HG03064 (cell line): ENCODE results near the gene CD248.
A peak's percentile ranks its signal among the peaks of the same experiment; 100 is the strongest.
"Not testable (repeated sequence)": the region's sequence is repeated elsewhere in the genome, so short reads cannot be mapped to it uniquely, and the experiment has no call there.

Source experiments
- ATAC-seq: cut with Tn5 transposase; IDR thresholded peaks from one replicate; pipeline ENCODE4 v1.9.1; 2021; ENCODE audit warnings: low read depth; ENCODE audit not compliant: unreplicated experiment

The CD248 gene

GRCh38 chr11:66313321-66314185 is 3.3 kb downstream of the CD248 start:
- no peak for ATAC-seq

GRCh38 chr11:66312549-66313320 is 4.1 kb downstream of the CD248 start:
- ATAC-seq, result peak; percentile 53

- ATAC-seq, result peak; percentile 81
Measured at GRCh38 chr11:66311965-66312548, 4.8 kb downstream of the CD248 start.

DNA sequence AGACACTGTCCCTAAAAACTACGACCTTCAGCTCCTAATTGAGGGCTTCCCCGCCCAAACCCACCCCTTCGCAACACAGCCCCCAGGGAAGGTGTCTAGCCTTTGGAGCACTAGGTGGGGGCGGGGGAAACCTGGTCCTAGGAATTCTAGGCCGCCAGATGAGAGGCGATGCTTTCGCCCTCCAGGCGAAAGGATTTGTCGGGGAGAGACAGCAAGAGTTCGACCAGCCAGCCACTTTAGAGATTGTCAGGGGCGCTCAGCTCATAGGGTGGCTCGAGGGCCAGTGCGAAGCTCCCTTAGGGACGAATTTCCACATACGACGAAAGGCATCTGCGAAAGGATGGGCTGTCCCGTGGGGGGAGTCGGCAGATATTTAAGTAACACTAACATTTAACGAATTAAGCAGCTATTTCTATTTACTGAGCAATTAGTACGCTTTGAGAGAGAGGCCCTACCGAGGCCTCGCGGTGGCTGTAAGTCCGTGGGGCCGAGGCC is 5.3 kb downstream of the CD248 start:
- ATAC-seq, result no peak

DNA sequence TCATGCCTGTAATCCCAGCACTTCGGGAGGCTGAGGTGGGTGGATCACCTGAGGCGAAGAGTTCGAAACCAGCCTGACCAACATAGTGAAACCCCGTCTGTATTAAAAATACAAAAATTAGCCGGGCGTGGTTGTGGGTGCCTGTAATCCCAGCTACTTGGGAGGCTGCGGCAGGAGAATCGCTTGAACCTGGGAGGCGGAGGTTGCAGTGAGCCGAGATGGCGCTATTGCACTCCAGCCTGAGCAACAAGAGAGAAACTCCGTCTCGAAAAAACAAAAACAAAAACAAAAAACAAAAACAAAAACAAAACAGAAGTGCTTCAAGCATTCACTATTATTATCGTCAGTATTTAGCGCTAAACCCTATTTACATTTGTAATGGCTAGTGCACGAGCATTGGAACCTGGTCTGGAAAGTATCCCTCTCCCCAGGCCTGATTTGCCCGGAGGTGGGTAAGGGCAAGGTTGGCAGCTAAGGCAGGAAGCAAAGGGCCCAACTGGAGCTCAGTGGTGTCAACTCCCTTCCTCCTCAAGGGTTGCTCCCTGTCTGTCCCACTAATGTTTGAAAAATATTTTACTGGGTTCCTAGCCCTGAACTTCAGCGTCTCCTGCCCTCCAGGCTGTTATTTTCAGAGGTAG is 5.9 kb downstream of the CD248 start:
- not testable (repeated sequence) for ATAC-seq

GRCh38 chr11:66310324-66310723 is 6.5 kb downstream of the CD248 start:
- ATAC-seq, result no peak

DNA sequence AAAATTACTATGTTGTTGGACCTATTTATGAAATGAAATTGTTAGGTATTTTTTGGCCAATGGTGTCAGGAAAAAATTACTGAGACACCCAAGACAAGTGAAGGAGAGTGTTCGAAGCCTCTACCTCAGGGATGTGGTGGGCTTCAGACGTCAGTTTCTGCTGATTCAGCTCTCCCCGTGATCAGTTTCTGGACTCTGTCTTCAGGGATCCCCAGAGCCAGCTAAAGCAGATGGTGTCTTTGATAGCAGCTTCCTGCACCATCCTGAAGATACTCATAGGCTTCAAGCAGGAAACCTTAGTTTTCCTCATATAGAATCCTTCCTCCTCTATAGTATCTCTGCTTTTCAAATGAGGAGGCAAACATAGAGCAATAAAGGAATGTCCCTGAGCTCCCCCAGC is 7.4 kb downstream of the CD248 start:
- no peak for ATAC-seq

DNA sequence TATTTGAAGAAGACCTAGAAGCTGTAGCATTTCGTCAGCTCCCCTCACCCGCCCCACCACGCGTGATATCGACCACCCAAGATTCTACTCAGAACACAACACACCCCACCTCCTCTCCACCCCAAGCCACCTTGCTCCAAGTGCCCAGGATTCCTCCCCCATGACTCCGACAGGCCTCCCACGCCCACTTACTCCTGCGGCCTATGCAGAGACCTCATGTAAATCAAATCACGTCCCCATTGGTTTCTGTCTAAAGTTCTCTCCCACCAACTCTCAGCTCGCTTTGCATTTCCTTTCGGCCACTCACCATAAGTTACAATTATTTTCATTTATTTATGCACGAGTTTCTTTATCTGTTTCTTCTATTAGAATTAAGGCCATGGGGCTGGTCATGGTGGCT is 14.2 kb downstream of the CD248 start:
- no peak for ATAC-seq

GRCh38 chr11:66299186-66299585 is 17.7 kb downstream of the CD248 start:
- no peak for ATAC-seq

- ATAC-seq, result no peak
Measured at GRCh38 chr11:66297610-66298009, 19.2 kb downstream of the CD248 start.

DNA sequence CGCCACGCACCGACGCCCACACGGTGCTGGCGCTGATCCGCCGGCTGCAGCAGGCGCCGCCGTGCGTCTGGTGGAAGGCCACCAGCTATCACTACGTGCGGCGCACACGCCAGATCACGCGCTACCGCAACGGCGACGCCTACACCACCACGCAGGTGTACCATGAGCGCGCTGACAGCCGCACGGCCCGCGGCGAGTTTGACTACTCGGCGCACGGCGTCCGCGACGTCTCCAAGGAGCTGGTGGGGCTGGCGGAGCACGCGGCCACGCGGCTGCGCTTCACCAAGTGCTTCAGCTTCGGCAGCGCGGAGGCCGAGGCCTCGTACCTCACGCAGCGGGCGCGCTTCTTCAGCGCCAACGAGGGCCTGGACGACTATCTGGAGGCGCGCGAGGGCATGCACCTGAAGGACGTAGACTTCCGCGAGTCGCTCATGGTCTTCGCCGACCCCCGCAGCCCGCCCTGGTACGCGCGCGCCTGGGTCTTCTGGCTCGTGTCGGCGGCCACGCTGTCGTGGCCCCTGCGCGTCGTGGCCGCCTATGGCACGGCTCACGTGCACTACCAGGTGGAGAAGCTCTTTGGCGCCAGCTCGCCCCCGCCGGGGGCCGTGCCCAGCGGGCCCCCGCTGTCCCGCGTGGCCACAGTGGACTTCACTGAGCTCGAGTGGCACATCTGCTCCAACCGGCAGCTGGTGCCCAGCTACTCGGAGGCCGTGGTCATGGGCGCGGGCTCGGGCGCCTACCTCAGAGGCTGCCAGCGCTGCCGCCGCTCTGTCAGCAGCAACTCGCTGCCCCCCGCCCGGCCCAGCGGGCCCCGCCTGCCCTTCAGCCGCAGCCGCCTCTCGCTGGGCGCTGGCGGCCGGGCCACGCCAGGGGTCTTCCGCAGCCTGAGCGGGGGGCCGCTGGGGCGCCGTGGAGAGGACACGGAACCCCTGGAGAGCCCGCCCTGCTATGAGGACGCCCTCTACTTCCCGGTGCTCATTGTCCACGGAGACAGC is 21.9 kb downstream of the CD248 start:
- ATAC-seq, result no peak

DNA sequence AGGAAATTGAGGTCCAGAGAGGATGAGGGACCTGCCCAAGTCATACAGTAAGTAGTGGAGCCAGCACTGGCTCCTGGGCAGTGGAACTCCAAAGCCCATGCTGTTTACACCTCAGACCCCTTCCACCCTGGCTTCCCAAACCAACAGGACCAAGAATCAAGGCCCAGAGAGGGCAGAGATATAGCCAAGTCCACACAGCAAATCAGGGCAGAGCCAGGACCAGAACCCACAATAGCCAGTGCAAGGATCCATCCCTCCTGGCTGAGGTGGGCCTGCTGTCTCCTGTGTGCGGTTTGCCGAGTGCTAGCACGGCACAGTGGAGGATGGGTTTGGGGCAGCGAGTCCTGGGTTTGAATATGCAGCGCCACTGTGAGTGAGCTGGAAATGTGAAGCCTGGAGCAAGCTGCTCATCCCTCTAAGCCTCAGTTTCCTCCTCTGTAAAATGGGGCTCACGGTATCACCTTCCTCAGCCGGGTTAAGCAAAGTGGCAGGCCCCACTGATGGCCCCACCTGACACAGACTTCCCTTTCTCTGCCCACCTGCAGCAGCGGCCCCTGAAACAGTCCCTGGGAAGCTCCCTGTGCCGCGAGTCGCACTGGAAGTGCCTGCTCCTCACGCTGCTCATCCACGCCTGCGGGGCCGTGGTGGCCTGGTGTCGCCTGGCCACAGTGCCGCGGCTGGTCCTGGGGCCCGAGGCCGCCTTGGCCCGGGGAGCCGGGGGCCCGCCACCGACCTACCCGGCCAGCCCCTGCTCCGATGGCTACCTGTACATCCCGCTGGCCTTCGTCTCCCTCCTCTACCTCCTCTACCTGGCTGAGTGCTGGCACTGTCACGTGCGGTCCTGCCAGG is 22.8 kb downstream of the CD248 start:
- ATAC-seq, result no peak

DNA sequence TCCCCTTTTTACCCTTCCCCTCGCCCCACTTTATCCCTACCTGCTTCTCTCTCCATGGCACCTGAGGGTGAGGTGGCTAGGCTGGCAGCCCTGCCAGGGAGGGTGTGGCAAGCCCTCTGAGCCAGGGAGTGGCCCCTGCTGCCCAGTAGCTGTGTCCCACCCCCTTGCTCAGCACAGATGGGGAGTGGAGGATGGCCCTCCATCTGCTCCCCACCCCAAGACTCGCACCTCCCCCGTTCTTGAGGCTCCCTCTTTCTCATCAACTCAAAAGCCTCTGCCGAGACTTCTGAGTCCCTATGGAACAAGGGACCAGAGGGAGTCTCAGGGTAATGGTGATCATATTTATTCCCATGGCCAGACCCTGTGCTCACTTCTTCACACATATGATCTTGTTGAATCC is 23.5 kb downstream of the CD248 start:
- ATAC-seq, result no peak

DNA sequence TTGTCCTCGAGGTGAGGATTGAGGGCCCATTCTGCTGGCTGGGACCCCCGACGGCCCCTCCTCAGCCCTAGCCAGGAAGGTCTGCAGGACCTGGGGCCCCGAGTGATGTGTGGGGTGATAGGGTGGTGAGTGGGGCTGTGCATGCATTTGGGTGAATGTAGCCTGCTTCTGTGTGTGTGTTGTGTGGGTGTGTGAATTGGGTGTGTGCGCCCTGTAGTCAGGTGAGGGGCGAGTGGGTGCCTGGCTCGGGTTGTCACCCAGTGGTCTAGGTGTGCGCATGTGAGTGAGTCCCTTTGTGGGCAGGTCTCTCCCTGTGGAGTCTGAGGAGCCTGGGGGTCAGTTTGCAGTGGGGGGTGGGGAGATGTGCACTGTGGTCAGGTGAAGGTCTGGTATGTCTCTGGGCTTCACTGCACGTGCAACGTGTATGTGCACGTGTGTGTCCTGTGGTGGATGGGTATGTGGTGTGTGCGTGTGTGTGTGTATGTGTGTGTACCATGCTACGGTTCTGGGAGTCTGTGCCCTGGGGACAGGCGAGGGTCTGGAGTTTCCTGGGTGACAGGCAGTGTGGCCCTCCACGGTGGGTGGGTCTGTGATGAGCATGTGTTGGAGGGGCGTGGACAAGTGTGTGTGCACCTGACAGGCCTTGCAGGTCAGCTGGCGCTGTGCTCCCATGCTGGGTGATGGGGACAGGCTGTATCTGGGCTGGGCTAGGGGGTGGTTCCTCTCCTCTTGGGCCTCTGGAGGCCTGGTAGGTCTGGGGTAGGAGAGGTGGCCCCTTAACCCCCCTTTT is 24.1 kb downstream of the CD248 start:
- ATAC-seq, result no peak

DNA sequence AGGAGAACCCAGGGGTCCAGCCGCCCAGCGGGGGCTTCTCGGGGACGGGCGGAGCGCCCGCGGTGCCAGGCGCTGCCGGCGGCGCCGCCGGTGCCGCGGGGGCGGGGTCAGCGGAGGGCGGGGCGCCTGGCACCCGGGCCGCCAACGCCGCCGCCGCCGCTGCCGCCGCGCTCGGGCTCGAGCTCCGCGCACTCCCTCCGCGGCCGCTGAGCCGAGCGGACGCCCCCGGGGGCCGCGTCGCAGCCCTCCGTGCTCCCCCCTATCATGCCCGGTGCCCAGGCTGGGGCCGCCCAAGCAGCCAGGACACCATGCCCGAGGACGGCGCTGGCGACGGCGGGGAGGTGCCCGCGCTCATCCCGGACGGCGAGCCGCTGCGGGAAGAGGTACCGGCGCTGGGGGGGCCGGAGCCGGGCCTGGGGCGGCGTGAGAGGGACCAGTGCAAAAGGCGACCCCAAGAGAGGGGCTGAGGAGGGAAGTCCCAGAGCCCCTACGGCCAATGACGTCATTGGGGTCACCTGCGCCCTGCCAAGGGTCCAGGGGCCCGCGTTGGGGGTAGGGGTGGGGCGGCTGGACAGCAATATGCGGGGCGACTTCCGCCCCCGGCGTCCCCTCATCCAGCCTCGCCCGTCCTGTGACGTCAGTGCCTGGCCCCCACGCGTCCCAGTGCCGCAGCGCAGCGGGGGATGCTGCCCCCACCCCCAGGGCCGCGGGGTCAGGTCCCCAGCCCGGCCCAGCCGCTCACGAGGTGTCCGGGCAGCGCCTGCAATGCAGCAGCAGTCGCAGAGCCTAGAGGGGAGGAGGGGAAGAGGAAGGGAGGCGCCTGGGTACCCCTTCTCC is 24.9 kb downstream of the CD248 start, which contains the start of gene TMEM151A:
TMEM151A (plus strand) TSS at position 189 of the 837 bp plus-strand sequence; CDS start at position 309, 120 bp downstream.
- ATAC-seq, result no peak

DNA sequence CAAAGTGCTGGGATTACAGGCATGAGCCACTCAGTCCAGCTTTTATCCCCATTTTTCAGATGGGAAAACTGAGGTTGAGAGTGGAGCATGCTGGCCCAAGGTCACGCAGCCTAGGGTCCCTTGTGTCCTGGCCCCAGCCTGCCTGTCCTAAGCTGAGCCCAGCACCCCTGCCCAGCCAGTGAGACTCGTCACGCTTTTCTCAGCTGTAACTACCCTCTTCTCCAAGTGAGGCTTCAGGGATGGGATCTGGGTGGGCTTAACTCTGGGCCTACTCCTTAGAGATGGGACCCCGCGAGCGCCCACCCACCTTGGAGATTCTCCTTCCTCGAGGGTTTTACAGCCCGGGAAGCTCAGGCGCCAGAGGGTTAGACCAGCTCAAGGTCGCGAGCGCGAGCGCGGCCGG is 25.5 kb downstream of the CD248 start:
- no peak for ATAC-seq

GRCh38 chr11:66290330-66290621 is 26.6 kb downstream of the CD248 start:
- no peak for ATAC-seq
